ENCODE measurements around the gene DPP6.

DNA sequence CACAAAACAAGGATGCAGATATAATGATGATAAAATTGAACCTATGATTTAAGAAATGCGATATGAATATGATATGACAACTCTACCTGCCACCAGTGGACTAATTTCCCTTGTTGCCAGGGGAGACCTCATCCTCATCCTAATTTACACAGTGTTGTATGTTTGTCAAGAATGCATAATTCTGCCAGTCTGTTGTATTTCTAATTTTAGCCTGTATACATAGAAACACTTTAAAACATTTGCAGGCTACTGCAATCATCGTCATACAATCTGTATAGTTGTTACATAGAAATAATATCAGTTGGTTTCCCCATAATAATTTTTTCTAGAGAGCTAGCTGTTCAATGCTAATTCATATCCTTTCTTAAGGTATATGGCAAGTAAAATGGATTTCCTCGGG, 274.2 kb downstream of the DPP6 start:
- TF ChIP-seq, protein P1, sequence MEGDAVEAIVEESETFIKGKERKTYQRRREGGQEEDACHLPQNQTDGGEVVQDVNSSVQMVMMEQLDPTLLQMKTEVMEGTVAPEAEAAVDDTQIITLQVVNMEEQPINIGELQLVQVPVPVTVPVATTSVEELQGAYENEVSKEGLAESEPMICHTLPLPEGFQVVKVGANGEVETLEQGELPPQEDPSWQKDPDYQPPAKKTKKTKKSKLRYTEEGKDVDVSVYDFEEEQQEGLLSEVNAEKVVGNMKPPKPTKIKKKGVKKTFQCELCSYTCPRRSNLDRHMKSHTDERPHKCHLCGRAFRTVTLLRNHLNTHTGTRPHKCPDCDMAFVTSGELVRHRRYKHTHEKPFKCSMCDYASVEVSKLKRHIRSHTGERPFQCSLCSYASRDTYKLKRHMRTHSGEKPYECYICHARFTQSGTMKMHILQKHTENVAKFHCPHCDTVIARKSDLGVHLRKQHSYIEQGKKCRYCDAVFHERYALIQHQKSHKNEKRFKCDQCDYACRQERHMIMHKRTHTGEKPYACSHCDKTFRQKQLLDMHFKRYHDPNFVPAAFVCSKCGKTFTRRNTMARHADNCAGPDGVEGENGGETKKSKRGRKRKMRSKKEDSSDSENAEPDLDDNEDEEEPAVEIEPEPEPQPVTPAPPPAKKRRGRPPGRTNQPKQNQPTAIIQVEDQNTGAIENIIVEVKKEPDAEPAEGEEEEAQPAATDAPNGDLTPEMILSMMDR (IDR thresholded peaks at IDR 0.05) = no peak
- TF ChIP-seq EP300 (IDR thresholded peaks at IDR 0.05) = no peak

All from tibial nerve (tissue), 4 donors.